Smooth muscle cell (in vitro differentiated cells): ENCODE results near the gene NDOR1. TPM values are rescaled to one million over a fixed set of nuclear protein-coding genes. Genes with fewer than 3 reads are reported as not detected.

Source experiments
- DNase-seq: peaks from one replicate; lab custom pipeline; 2025; ENCODE audit not compliant: unreplicated experiment; lab: John Stamatoyannopoulos, UW
- H2AFZ ChIP-seq: fragments of 200-600 bp; sonication (generic); 2 replicates; pipeline ENCODE4 v1.6.0; 2016; ENCODE audit warnings: antibody characterized with exemption, low read depth, mild to moderate bottlenecking
- H3F3A ChIP-seq: fragments of 200-600 bp; sonication (generic); 2 replicates; pipeline ENCODE4 v1.6.0; 2017; ENCODE audit warnings: antibody characterized with exemption, low read depth
- H3K27ac ChIP-seq: fragments of 200-600 bp; sonication (generic); 2 replicates; pipeline ENCODE4 v1.5.1; 2016; ENCODE audit warnings: low read depth, mild to moderate bottlenecking
- H3K27me3 ChIP-seq: fragments of 200-600 bp; sonication (generic); 2 replicates; pipeline ENCODE4 v1.6.1; 2016; ENCODE audit warnings: low read depth, mild to moderate bottlenecking
- H3K36me3 ChIP-seq: fragments of 200-600 bp; sonication (generic); 2 replicates; pipeline ENCODE4 v1.5.1; 2016; ENCODE audit warnings: low read depth
- H3K4me1 ChIP-seq: fragments of 200-600 bp; sonication (generic); 2 replicates; pipeline ENCODE4 v1.5.1; 2016; ENCODE audit warnings: low read depth
- H3K4me2 ChIP-seq: fragments of 200-600 bp; sonication (generic); 2 replicates; pipeline ENCODE4 v1.6.0; 2016; ENCODE audit warnings: mild to moderate bottlenecking
- H3K4me3 ChIP-seq: fragments of 200-600 bp; sonication (generic); 2 replicates; pipeline ENCODE4 v1.5.1; 2016; ENCODE audit warnings: mild to moderate bottlenecking
- H3K79me2 ChIP-seq: fragments of 200-600 bp; sonication (generic); 2 replicates; pipeline ENCODE4 v1.6.0; 2016; ENCODE audit warnings: low read depth, mild to moderate bottlenecking
- H3K9ac ChIP-seq: fragments of 200-600 bp; sonication (generic); 2 replicates; pipeline ENCODE4 v1.6.0; 2016; ENCODE audit warnings: low read depth
- H3K9me3 ChIP-seq: fragments of 200-600 bp; sonication (generic); replicated peaks from 2 replicates; pipeline ENCODE4 v1.5.1; 2016; ENCODE audit warnings: low read depth
- H4K20me1 ChIP-seq: fragments of 200-600 bp; sonication (generic); 2 replicates; pipeline ENCODE4 v1.6.0; 2016; ENCODE audit warnings: low read depth
- WGBS: methylation state at CpG from one replicate; pipeline ENCODE4 v1.1.7; 2016; ENCODE audit warnings: low lambda C conversion rate; 5-methylcytosine and 5-hydroxymethylcytosine counted together
- polyA plus RNA-seq: library from polyadenylated mRNA; unstranded; fragments of >200 nt; fragmentation: Nextera tagmentation; extraction: Ambion mirVana; gene quantifications from 2 replicates; pipeline ENCODE4 v1.2.1, GENCODE V29; 2016
- total RNA-seq: library from RNA; depleted of rRNA; stranded (reverse); fragments of >200 nt; gene quantifications from 2 replicates; pipeline ENCODE4 v1.2.3, GENCODE V29; 2014
- TF ChIP-seq, protein P1 (sequence below): fragments of 200-600 bp; sonication (generic); IDR thresholded peaks from 2 replicates; pipeline ENCODE4 v1.5.1; 2017; ENCODE audit warnings: borderline replicate concordance, mild to moderate bottlenecking, antibody characterized with exemption; ENCODE audit not compliant: insufficient read depth, poor library complexity, severe bottlenecking

Gene NDOR1
- total and polyA plus RNA-seq, 2 experiments from 2014 or later: 6.5 to 7.7 TPM

DNA sequence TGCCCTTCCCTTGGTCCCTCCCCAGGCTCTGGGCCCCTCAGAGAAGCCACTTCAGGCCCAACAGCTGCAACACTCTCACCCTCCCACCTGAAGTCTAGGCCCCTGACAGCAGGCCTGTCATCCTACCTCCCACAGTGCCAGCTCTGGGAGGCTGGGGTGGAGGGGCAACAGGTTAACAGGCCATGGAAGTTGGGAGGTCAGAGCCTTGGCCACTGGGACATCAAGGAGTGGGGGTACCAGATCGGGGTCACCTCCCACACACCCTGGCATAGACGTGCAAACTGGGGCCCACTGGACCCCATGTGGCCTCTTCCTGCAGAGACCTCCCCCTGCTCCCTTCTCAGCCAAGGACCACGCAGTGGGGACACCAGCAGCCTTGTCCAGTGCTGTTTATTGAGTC is 14.3 kb upstream of the NDOR1 start:
- no peak overlapping the region for H3K27ac ChIP-seq
- no peaks in the 10 kb centered on the region for H3K36me3 ChIP-seq
- peaks cover 12% of the 10 kb centered on the region for H3F3A ChIP-seq
- peaks cover 20% of the 10 kb centered on the region for H3K4me1 ChIP-seq
- no peak overlapping the region for H3K9ac ChIP-seq
- TF ChIP-seq, protein P1, sequence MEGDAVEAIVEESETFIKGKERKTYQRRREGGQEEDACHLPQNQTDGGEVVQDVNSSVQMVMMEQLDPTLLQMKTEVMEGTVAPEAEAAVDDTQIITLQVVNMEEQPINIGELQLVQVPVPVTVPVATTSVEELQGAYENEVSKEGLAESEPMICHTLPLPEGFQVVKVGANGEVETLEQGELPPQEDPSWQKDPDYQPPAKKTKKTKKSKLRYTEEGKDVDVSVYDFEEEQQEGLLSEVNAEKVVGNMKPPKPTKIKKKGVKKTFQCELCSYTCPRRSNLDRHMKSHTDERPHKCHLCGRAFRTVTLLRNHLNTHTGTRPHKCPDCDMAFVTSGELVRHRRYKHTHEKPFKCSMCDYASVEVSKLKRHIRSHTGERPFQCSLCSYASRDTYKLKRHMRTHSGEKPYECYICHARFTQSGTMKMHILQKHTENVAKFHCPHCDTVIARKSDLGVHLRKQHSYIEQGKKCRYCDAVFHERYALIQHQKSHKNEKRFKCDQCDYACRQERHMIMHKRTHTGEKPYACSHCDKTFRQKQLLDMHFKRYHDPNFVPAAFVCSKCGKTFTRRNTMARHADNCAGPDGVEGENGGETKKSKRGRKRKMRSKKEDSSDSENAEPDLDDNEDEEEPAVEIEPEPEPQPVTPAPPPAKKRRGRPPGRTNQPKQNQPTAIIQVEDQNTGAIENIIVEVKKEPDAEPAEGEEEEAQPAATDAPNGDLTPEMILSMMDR: no peak
- peaks cover 38% of the 10 kb centered on the region for H4K20me1 ChIP-seq
- H3K4me3 ChIP-seq: no peak overlapping the region
- H3K27me3 ChIP-seq: no peaks in the 10 kb centered on the region
- no peak overlapping the region for H3K4me2 ChIP-seq
- no peak overlapping the region for H2AFZ ChIP-seq
- H3K79me2 ChIP-seq: peaks cover 46% of the 10 kb centered on the region
- H3K9me3 ChIP-seq: no peaks in the 10 kb centered on the region
- WGBS: 89% methylated on average over 3 of the region's 3 CpGs
- no peak for DNase-seq

- H3K4me3 ChIP-seq: no peak overlapping the region
- H3F3A ChIP-seq: peaks cover 12% of the 10 kb centered on the region
- H3K4me1 ChIP-seq: peaks cover 18% of the 10 kb centered on the region
- WGBS: 95% methylated on average over 22 of the region's 22 CpGs
- DNase-seq: no peak
- H3K27ac ChIP-seq: no peak overlapping the region
- no peaks in the 10 kb centered on the region for H3K9me3 ChIP-seq
- peaks cover 44% of the 10 kb centered on the region for H4K20me1 ChIP-seq
- H3K36me3 ChIP-seq: no peaks in the 10 kb centered on the region
- TF ChIP-seq, protein P1: no peak
- H2AFZ ChIP-seq: no peak overlapping the region
- no peak overlapping the region for H3K9ac ChIP-seq
- no peak overlapping the region for H3K4me2 ChIP-seq
- H3K79me2 ChIP-seq: peaks cover 45% of the 10 kb centered on the region
- H3K27me3 ChIP-seq: no peaks in the 10 kb centered on the region
Observed at GRCh38 chr9:137191691-137192447, 13.6 kb upstream of the NDOR1 start.

DNA sequence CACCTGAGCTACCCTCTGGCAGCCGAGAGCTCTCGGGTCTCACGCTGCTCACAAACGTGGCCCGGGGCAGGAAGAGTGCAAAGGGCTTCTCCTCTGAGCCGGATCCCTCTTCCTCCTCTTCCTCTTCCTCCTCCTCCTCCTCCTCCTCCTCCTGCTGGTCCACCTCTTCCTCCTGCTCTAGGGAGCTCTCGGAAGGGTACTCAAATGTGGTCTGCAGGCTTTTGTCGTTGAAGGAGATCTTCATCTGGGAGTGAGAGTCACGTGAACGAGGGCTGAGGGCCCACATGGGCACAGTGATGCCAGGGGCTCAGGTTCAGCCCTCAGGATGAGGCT is 13.1 kb upstream of the NDOR1 start:
- DNase-seq: no peak
- Histone ChIP-seq H3K79me2 (peaks cover 45% of the 10 kb centered on the region), H2AFZ (no peak overlapping the region), H3K27ac (no peak overlapping the region), H3K27me3 (no peaks in the 10 kb centered on the region), H3K36me3 (no peaks in the 10 kb centered on the region), H3K4me2 (no peak overlapping the region), H3K9me3 (no peaks in the 10 kb centered on the region), H3F3A (peaks cover 12% of the 10 kb centered on the region), H3K4me1 (peaks cover 12% of the 10 kb centered on the region), H3K9ac (no peak overlapping the region), H3K4me3 (no peak overlapping the region), H4K20me1 (peaks cover 49% of the 10 kb centered on the region)
- TF ChIP-seq, protein P1: no peak
- WGBS: 94% methylated on average over 10 of the region's 10 CpGs

DNA sequence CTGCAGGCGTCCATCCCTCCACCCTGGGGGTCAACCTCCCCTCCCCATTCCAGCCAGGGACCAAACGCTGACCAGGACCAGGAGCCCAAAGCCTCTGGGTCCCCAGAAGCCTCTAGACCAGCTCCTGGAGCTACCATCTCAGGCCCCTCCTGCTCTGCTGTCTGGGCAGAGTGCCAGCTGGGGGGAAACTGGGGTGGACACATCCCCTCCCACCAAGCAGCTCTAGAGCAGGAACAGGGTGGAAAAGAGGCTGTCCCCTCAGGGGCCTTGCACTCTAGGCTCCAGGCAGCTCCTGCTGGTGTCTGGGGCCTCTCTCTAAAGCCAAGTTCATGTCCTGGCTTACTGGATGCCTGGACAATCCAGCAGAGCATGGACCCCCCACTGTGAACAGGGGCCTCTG is 12.6 kb upstream of the NDOR1 start:
- DNase-seq: no peak
- peaks cover 12% of the 10 kb centered on the region for H3F3A ChIP-seq
- H3K4me3 ChIP-seq: no peak overlapping the region
- no peak overlapping the region for H3K4me2 ChIP-seq
- no peaks in the 10 kb centered on the region for H3K27me3 ChIP-seq
- peaks cover 9% of the 10 kb centered on the region for H3K4me1 ChIP-seq
- H3K9ac ChIP-seq: no peak overlapping the region
- H3K79me2 ChIP-seq: peaks cover 45% of the 10 kb centered on the region
- H3K27ac ChIP-seq: no peak overlapping the region
- H4K20me1 ChIP-seq: peaks cover 54% of the 10 kb centered on the region
- no peaks in the 10 kb centered on the region for H3K9me3 ChIP-seq
- H2AFZ ChIP-seq: no peak overlapping the region
- no peaks in the 10 kb centered on the region for H3K36me3 ChIP-seq
- WGBS: 88% methylated on average over 2 of the region's 2 CpGs
- TF ChIP-seq, protein P1: no peak
